NCI-H2171 treated with DMSO at 0.1 percent for 48 hours (cell line): ENCODE results near the gene MMP2.

Experiments used
- DNase-seq: peaks from one replicate; lab custom pipeline; 2025; lab: John Stamatoyannopoulos, UW

MMP2 gene

DNA sequence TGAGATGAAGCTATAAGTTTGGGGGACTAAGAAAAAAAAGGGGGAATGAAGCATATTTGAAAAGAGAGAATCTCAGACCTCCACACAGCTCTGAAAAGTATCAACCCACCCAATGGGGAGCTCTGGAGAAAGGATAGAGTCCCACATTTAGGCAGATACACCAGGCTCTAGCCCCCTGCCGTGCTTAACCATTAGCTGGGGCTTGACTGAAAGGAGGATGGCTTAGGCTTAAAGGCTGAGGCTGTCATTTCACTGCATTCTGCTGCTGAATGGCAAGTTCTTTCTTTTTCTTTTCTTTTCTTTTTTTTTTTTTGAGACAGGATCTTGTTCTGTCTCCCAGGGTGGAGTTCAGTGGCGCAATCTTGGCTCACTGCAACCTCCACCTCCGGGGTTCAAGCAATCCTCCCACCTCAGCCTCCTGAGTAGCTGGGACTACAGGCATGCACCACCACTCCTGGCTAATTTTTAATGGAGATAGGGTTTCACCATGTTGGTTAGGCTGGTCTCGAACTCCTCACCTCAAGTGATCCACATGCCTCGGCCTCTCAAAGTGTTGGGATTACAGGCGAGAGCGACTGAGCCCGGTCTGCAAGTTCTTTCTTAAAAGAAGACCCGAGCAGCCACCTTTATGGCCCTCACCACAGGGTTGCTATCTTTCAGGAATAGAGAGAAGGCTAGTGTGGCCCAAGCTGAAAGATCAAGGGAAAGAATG, 9.0 kb upstream of the MMP2 start:
- DNase-seq, result no peak

DNA sequence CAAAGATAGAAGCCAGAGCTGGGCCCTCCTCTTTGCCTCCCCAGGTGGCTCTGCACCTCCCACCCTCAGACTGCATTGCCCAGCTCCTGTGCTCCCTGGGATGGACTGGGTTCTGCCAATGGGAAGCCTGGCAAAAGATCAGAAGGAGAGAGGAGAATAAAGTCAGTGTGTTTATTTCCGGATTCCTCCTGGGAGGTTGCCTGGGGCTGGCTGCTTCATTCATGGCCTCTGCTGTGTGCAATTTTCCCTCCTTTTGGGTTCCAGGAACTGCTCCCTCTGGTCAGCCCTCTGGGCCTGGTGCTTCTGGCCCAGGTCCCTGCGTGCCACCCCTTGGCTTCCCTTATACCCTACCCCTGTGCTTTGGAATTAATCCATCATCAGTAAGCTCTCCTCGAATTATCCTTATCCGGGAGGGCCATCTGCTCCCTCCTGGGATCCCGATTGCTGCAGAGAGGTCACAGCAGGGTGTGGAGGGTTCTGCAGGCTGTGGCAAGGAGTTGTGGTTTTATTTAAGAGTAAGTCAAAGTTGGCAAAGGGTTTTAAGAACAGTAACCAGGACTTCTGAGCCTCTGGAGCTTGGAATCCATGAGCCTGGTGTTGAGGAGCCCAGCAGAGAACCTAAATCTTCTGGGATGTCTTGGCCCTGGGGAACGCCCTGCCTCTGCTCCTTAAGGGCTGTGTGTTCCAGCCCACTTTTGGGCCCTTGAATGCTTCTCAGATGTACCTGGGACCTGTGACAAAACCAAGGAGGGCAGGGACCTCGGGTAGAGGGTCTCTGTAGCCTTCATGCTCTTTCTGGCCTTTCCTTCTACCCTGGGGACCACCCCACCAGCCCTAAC, 8.2 kb upstream of the MMP2 start:
- peak; percentile 28 for DNase-seq

DNA sequence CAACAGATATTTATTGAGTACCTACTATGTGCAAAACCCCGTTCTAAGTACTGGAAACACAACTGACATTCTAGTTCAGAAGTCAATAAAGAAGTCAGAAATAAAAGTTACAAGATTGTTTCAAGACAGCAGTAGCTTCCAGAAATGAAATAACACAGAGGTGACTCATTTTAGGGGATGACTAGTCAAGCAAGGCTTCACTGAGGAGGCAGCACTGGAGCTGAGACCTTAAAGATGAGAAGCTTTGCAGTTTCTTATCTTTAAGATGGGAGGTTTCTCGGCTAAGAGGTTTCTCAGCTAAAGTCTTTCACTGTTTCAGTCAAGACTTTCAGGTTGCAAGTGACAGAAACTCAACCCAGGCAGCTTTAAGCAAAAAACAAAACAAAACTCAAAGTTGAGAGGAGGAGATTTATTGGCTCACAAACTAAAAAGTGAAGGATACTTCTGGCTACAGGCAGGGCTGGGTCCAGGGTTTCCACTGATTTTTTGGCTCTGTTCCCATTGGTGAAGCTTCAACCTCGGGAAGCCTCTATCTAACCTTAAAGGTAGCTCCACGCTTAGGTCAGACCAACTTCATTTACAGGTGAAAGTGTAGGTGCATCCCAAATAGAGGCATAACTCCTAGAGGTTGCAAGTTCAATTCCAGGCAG, 7.4 kb upstream of the MMP2 start:
- DNase-seq, result no peak

DNA sequence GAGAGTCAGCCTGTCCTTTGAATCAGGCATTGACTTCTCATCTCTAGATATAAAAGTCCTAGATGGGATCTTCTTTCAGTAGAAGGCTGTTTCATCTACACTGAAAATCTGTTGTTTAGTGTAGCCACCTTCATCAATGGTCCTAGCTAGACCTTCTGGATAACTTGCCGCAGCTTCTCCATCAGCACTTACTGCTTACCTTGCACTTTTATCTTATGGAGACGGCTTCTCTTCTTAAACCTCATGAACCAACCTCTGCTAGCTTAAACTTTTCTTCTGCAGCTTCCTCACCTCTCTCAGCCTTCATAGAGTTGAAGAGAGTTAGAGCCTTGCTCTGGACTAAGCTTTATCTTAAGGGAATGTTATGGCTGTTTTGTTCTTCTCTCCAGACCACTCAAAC, 5.4 kb upstream of the MMP2 start:
- no peak for DNase-seq

DNA sequence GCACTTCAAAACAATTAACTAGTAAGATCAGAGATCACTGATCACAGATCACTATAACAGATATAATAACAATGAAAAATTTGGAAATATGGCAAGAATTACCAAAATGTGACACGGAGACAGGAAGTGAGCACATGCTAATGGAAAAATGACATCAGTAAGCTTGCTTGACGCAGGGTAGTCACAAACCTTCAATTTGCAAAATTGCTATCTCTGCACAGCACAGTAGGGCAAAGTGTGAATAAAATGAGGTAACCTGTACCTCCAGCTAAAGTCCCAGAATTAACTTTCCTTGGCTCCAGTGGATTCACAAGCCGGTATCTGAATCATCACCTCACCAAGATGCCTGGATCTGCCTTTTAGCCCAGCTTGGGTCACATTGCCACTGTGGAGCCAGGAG, 4.2 kb upstream of the MMP2 start:
- DNase-seq, result no peak

DNA sequence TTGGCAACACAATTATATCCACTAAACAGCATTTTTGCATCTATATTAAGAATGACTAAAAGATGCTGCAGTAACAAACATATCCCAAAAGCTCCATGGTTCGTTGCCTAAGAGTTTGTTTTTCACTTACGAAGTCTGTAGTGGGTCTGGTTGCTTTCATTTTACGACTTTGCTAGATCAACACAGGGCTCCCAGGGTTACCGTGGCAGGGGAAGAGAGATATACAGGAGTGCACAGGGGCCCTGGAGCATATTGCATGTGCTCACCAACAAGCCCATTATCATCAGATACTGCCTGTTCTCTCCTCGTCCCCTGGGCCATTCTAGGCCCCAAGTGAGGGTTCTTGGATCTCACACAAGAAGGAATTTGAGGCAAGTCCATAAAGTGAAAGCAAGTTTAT, 3.1 kb upstream of the MMP2 start:
- DNase-seq, result no peak

DNA sequence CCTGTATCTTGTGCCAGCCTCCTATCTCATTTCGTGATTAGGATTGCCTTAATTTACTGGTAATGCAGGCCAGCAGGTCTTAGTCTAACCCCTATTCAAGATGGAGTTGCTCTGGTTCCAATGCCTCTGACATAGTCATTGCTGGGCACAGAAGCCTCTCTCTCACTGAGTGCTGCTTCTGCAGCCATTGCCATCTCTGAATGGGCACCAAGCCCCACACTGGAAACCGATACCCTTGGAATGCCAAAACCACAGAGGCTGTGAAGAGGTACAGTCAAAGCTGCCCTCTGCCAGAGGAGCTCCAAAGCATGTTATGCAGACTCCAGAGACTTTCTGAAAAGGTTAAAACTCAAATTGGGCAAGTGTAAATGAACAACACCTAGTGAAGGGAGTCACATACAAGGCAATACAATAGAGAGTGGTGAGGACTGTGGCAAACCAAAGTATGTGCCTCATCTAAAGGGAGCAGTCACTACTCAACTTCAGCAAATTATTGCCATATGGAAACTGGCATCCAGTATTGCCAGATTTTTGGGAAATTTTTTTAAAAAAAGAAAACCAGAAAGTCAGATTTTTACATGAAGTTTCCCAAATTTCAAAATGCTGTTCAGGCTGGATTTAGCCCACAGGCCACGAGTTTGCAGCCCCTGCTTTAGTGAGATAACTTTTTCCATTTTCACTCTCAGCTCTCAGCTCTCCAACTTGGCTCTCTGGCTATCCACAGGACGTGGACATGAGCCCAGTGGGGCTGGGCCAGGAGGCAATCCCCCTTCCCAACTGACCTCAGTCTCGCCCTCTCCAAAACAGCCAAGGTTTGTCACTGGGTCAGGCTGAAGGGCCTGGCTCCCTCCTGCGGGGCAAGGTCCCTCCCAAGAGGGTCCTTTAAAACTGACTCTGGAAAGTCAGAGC, 2.1 kb upstream of the MMP2 start:
- DNase-seq, result no peak

DNA sequence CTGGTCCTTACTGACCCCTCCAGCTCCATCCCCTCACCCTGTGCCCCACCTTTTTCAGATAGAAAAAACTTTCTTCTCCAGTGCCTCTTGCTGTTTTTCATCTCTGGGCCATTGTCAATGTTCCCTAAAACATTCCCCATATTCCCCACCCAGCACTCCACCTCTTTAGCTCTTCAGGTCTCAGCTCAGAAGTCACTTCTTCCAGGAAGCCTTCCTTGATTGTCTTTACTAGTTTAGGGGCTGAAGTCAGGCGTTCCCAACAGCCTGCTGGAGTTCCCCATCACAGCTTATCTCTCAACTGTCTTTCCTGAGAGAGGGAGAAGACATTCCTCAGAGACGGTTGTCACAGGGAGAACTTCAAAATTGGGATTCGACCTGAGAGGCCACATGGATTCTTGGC, 1.3 kb upstream of the MMP2 start:
- no peak for DNase-seq

DNA sequence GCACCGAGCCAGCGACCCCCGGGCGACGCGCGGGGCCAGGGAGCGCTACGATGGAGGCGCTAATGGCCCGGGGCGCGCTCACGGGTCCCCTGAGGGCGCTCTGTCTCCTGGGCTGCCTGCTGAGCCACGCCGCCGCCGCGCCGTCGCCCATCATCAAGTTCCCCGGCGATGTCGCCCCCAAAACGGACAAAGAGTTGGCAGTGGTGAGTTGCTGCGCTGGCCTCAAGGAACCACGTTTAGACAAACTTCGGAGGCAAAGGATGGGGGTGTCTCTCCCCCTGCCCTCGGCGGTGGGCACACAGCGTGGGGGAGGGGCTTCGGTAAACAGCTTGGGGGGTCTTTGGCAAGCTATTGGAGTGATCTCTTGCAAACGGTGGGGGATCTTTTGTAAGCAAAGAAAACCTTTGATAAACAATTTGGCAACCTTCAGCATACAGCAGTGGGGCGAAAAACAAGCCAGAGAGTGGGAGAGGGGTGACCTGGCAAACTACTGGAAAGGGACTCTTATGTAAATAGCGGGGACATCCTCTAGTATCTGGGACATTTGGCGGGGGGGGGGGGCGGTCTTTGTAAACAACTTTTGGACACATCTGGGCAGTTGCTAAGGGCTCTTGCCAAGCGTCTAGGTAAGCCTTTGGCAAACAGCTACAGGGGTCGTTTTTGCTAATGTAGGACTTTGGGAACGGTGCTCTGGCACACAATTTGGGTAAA, 587 bp downstream of the MMP2 start:
- no peak for DNase-seq

DNA sequence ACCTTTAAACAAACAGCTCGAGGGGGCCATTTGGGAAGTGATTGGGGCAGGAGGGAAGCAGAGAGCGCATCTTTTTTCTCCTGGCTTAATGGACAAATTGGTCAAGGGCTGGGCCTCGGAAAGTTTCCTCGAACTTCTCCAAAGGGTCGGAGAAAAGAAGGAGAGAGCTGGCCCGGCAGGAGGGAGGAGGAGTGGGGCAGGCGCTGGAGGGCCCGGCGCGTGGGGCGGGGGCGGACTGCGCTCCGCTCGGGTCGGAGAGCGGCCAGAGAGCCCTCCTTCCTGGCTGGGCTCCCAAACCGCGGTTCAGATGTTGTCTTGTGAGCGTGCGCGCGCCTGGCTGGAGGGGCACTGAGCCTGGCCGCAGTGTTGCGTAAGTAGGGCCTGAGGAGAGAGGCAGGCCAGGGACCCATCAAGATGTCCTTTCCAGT, 1.2 kb downstream of the MMP2 start:
- no peak for DNase-seq

DNA sequence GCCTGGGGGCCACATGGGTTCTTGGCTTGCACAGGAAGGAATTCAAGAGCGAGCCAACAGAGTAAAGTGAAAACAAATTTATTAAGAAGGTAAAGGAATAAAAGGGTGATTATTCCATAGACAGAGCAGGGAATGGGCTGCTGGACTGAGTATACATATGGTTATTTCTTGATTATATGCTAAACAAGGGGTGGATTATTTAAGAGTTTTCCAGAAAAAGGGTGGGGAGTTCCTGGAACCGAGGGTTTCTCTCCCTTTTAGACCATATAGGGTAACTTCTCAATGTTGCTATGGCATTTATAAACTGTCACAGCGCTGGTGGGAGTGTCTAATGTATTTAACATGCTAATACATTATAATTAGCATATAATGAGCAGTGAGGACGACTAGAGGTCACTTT, 2.0 kb downstream of the MMP2 start:
- DNase-seq, result no peak

DNA sequence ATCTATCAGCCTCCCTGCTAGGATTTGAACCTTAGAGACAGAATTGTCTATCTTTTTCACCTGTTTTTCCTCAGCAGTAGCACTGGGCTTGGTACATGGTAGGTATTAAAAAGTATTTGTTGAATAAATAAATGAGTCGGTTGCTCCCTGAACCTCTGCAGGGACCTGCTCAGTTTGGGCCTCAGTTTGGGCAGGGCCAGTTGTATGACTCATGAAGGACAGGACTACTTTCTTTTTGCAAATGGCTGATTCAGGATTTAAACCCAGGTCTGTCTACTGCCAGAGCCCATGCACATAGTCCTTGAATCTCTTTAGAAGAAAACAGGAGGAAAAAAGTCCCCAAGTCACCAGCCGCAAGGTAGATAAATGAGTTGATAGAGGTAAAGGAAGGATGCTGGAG, 3.1 kb downstream of the MMP2 start:
- no peak for DNase-seq

DNA sequence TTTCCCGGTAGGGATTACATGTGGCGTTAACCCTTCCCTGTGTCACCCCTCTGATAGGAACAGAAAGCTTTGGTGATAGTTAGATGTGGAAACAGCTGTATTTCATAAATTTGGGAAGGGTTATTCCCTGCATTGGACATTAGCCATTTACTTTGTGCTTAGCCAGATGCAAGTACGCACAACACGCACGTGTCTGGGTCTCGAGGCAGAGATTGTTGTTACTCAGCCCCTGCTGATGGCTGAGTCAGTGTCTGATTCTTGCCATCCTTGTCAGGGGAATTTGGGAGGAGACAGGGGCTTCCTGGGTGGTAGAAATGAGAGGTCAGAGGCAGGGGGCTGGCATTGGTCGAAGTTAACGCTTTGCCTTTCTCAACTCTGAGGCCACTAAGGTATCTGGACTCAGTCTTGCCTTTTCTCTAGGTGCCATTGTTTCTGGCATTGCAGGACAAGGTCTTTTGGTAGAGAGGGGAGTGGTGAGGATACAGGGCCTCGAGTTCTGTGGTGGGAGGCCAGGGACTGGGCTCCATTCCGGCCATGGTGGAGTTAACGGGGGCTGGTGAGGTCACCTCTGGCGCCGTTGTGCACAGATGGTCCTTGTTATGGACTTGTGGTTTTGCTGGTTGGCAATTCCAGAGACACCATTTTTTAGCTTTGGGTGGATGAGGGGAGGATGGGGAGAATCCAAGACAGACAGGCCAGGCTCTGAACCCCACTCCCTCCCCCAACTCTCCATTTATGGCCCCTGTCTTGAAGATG, 8.2 kb downstream of the MMP2 start:
- no peak for DNase-seq

DNA sequence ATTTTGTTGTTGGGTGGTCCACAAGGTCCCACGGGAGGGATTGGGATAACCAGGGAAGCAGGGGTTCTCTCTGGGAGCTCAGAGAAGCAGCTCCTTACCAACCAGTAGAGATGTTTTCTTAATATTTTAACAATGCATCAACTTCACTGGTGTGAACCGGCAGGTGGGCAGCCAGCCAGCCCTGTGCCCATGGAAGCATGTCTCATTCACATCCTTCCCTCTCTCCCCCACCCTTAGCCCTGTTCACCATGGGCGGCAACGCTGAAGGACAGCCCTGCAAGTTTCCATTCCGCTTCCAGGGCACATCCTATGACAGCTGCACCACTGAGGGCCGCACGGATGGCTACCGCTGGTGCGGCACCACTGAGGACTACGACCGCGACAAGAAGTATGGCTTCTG, 9.3 kb downstream of the MMP2 start:
- DNase-seq, result no peak

DNA sequence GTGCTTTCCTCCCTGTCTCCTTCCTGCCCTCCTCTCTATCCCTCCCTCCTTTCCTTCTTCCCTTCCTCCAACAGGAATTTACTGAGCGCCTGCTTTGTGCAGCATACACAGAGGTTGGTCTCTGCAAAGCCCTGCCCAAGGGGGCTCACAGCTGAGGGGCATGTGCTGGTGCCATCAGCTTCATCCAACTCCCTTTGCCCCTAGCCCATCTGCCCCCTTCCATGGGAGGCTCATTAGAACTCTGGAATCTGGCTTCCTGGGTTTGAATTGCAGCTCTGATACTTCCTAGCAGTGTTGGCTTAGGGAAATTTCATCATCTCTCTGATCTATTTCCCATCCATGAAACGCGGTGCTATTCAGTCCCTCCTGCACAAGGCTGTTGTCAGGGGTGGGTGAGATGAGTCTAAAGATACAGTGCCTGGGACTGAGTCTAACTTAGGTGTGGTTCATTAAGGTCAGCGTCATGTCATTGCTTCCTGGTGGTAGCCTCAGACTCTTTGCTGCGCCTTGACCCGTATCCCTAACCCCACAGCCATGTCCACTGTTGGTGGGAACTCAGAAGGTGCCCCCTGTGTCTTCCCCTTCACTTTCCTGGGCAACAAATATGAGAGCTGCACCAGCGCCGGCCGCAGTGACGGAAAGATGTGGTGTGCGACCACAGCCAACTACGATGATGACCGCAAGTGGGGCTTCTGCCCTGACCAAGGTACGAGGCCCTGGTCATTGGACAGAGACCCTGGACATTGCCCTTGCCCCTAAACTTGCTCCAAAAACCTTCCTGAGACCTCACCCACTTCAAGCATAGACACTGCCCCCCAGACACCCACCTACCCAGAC, 10.3 kb downstream of the MMP2 start:
- no peak for DNase-seq

DNA sequence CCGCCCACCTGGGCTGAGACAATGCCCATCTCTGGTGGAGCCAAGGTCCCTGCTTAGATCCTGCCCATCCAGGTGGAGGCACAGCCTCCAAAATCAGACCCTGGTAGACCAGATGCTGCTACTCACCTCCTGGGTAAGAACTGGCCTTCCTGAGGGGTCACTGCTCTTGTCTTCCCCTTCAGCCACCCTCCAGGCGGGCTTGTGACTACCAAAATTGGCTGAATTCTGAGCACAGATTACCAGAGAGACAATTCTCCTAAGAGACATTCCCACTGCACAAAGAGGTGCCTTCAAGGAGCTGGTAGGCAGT, 10.9 kb downstream of the MMP2 start:
- no peak for DNase-seq

DNA sequence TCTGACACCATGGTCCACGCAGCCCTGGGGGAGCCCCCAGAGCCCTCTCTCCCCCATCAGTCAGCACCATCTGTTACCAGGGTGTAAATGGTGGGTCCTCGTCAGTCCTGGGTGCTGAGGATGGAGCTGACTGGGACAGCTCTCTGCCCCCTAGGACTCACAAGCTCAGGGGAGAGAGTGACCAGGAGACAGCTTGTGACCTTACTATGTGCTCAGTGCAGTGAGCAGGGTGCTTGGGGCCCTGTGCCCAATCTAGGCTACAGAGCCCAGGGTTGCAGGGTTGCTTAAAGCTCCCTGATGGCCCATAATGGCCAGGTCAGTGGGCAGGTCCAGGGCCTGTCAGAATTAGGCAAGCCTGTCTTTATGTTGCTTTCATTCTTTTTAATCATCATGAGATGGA, 11.3 kb downstream of the MMP2 start:
- DNase-seq, result no peak

DNA sequence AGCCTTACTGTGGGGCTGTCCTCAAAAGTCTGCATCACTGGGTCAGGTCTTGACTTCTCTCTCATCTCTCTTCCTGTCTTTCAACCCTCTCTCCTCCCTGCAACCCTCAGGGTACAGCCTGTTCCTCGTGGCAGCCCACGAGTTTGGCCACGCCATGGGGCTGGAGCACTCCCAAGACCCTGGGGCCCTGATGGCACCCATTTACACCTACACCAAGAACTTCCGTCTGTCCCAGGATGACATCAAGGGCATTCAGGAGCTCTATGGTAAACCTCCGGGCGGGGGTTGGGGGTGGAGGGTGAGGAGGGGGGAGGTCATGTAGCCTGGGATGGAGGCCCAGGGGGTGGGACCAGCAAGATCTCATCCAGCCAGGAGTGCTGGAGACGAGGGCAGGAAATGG, 12.7 kb downstream of the MMP2 start:
- no peak for DNase-seq

DNA sequence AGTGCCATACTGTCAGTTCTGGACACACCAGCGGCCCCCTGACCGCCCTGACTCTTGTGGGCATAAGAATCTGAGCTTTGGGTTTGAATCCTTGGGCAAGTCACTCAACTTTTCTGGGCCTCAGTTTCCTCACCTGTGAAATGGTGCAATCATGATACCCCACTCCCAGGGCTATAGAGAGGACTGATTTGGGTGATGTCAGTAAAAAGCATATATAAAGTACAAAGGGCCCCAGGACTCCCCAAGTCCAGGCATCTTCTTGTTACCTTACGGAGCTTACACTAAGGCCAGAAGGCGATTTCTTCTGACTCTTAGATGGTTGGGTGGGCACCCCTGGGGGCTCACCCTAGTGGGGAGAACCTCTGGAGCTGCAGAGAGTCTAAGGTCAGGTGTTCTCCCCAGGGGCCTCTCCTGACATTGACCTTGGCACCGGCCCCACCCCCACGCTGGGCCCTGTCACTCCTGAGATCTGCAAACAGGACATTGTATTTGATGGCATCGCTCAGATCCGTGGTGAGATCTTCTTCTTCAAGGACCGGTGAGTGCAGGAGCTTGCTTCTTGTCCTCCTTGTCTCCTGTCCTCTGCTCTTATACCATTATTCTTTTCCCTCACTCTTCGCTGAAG, 13.9 kb downstream of the MMP2 start:
- no peak for DNase-seq
